ENCODE results near the gene KLHDC7A.

Gene KLHDC7A

DNA sequence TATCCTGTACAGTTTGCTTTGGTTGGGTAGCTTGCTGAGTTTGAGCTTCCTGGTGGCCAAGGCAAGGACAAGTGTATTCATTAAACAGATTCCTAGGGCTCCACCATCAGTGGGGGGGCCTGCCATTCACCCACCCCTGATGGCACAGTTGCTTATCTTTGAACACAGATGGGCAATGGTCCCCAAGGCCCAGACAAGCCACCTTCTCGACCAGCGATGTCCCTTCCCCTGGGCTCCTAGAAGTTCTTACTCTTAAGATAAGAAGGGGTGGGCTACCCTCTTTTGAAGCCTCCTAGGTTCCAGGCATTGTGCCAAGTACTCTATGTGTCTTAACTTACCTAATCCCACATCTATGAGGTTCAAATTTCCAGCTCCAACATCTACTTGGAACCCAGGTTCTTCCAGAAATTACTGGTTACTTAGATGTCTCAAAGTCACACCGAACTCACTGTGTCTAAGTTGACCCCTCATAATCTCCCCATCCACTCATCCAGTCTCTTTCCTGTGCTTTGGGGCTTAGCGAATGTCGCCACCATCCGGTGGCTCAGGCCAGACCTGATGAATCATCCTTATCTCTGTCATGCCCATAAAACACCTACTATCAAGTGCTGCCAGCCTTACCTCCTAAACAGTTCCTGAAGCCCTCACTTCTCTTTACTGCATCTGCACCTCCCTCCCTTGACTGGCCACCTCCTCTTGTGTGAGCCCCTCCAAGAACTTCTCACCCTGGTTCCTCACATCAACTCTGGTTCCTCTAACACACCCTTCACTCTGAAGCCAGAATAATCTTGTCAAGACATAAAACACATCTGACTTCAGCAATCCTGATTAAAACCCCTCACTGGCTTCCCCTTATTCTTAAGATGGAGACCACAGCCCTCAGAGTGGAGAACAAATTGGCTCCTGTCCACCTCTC lies 50.1 kb downstream of the KLHDC7A start:
- Histone ChIP-seq H3K36me3 (ENCODE audit: control insufficient read depth in 2 of 2, insufficient read depth in 2 of 2, low read length in 2 of 2) (no peaks in the 10 kb centered on the region), H3K9ac (ENCODE audit: low read length in 2 of 2) (no peak overlapping the region), H3K4me1 (ENCODE audit: control insufficient read depth, insufficient read depth, low read length) (no peaks in the 10 kb centered on the region), H3K4me3 (ENCODE audit: low read length in 2 of 2) (no peak overlapping the region), H3K27me3 (ENCODE audit: control insufficient read depth in 1 of 2, insufficient read depth in 2 of 2, low read length in 2 of 2) (peaks cover 18 to 21% of the 10 kb centered on the region in 2 donors), H3K27ac (ENCODE audit: low read length) (no peak overlapping the region), H3K9me3 (ENCODE audit: control insufficient read depth in 2 of 2, low read length in 2 of 2) (no peaks in the 10 kb centered on the region)

DNA sequence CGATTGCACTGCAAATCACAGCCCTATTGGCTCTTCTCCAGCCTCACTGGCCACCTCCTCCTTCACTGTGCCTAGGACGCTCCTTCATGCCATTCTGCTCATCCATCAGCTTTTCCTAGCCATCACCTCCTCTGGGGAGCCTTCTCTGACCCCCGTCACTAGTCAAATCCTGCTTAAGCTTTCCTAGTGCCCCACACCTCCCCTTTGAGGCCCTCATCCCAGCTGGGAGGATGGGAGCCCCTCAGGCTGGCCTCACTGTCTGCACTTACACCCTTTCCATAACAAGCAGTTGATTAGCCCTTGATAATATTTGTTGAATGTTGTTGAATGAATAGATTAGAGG lies 50.7 kb downstream of the KLHDC7A start:
- H3K36me3 ChIP-seq (ENCODE audit: control insufficient read depth in 2 of 2, insufficient read depth in 2 of 2, low read length in 2 of 2), result no peaks in the 10 kb centered on the region
- H3K4me1 ChIP-seq (ENCODE audit: control insufficient read depth, insufficient read depth, low read length), result no peaks in the 10 kb centered on the region
- no peaks in the 10 kb centered on the region for H3K9me3 ChIP-seq (ENCODE audit: control insufficient read depth in 2 of 2, low read length in 2 of 2)
- no peak overlapping the region for H3K4me3 ChIP-seq (ENCODE audit: low read length in 2 of 2)
- H3K27ac ChIP-seq (ENCODE audit: low read length), result no peak overlapping the region
- peaks cover 18 to 25% of the 10 kb centered on the region in 2 donors for H3K27me3 ChIP-seq (ENCODE audit: control insufficient read depth in 1 of 2, insufficient read depth in 2 of 2, low read length in 2 of 2)
- H3K9ac ChIP-seq (ENCODE audit: low read length in 2 of 2), result no peak overlapping the region

DNA sequence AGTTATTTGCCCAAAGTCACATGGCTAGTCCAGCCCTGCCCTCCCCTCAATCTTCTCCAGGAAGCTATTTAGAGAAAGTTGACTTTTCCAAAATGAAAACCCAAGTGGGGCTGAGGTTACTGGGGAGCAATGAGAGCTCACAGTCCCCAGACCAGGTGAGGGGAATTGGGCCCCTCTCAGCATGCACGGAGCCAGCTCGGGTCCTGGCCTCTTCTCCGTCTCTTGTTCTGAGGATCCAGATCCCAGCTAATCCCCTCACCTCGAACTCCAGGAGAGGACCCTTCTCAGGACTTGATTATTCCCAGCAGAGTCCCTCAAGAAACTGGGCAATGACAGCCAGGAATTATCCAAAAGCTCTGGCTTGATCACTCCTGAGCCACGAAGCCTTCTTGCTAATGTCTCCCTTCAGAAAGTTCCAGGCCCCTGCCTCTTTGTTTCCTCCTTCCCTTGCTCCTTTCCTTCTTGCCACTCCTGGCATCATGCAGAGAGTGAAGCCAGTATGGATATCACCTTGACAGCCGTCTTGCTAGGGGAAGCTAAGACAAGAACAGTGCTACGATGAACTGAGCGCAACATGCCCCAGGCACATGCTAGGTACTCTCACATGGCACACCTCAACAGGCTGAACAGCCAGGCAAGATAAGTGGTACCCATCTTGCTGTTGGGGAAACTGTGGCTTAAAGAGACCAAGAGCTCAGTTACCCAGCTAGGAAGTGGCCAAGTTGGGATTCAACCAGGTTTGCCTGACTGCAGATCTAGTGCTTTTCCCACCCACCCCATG lies 51.9 kb downstream of the KLHDC7A start:
- peaks cover 18 to 29% of the 10 kb centered on the region in 2 donors for H3K27me3 ChIP-seq (ENCODE audit: control insufficient read depth in 1 of 2, insufficient read depth in 2 of 2, low read length in 2 of 2)
- no peaks in the 10 kb centered on the region for H3K4me1 ChIP-seq (ENCODE audit: control insufficient read depth, insufficient read depth, low read length)
- H3K36me3 ChIP-seq (ENCODE audit: control insufficient read depth in 2 of 2, insufficient read depth in 2 of 2, low read length in 2 of 2), result no peaks in the 10 kb centered on the region
- H3K27ac ChIP-seq (ENCODE audit: low read length), result no peak overlapping the region
- no peak overlapping the region for H3K4me3 ChIP-seq (ENCODE audit: low read length in 2 of 2)
- no peaks in the 10 kb centered on the region for H3K9me3 ChIP-seq (ENCODE audit: control insufficient read depth in 2 of 2, low read length in 2 of 2)
- no peak overlapping the region for H3K9ac ChIP-seq (ENCODE audit: low read length in 2 of 2)

DNA sequence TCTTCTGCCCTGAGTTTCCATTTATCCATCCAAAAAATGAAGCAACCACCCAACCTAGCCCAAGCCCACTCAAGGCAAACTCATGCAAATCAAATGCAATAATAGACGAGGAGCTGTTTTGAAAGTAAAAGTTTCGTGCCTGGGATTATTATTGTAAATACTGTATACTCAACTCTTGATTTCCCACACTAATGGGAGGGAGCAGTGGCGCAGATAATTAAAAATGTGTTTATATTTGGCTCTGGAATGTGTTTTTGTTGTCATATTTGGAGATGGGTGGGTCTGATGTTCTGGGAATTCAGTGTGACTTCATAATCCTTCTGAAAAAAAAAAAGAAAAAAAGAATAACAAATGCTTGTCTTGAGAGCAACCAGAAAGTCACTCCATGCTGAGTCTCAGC lies 52.5 kb downstream of the KLHDC7A start:
- Histone ChIP-seq H3K27ac (ENCODE audit: low read length) (no peak overlapping the region), H3K9me3 (ENCODE audit: control insufficient read depth in 2 of 2, low read length in 2 of 2) (no peaks in the 10 kb centered on the region), H3K27me3 (ENCODE audit: control insufficient read depth in 1 of 2, insufficient read depth in 2 of 2, low read length in 2 of 2) (peaks cover 18 to 33% of the 10 kb centered on the region in 2 donors), H3K9ac (ENCODE audit: low read length in 2 of 2) (no peak overlapping the region), H3K4me1 (ENCODE audit: control insufficient read depth, insufficient read depth, low read length) (no peaks in the 10 kb centered on the region), H3K36me3 (ENCODE audit: control insufficient read depth in 2 of 2, insufficient read depth in 2 of 2, low read length in 2 of 2) (no peaks in the 10 kb centered on the region), H3K4me3 (ENCODE audit: low read length in 2 of 2) (no peak overlapping the region)

DNA sequence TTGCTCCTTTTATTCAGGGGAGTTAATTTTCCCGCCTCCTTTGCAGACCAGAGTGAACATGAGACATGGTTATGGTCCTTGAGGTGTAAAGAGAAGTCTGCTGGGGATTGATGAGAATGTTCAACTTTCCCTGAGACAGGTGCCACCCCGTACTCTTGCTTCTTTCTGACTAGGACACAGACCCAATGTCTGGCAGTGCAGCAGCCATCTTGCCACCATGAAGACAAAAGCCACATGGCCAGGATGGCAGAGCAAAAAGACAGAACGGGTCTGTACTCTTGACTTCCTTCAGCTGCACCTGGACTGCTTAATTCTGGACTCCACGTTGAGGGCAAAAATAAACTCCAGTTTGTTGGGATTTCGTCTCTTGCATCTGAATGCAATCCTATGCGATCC lies 54.1 kb downstream of the KLHDC7A start:
- peaks cover 22 to 36% of the 10 kb centered on the region in 2 donors for H3K27me3 ChIP-seq (ENCODE audit: control insufficient read depth in 1 of 2, insufficient read depth in 2 of 2, low read length in 2 of 2)
- no peak overlapping the region for H3K27ac ChIP-seq (ENCODE audit: low read length)
- H3K9me3 ChIP-seq (ENCODE audit: control insufficient read depth in 2 of 2, low read length in 2 of 2), result no peaks in the 10 kb centered on the region
- H3K4me3 ChIP-seq (ENCODE audit: low read length in 2 of 2), result no peak overlapping the region
- H3K36me3 ChIP-seq (ENCODE audit: control insufficient read depth in 2 of 2, insufficient read depth in 2 of 2, low read length in 2 of 2), result no peaks in the 10 kb centered on the region
- no peak overlapping the region for H3K9ac ChIP-seq (ENCODE audit: low read length in 2 of 2)
- no peaks in the 10 kb centered on the region for H3K4me1 ChIP-seq (ENCODE audit: control insufficient read depth, insufficient read depth, low read length)

All from stomach smooth muscle (tissue), 2 donors.